ENCODE results near the gene MBIP.
"Not testable (repeated sequence)": the region's sequence is repeated elsewhere in the genome, so short reads cannot be mapped to it uniquely, and the experiment has no call there.

The MBIP gene, protein sequence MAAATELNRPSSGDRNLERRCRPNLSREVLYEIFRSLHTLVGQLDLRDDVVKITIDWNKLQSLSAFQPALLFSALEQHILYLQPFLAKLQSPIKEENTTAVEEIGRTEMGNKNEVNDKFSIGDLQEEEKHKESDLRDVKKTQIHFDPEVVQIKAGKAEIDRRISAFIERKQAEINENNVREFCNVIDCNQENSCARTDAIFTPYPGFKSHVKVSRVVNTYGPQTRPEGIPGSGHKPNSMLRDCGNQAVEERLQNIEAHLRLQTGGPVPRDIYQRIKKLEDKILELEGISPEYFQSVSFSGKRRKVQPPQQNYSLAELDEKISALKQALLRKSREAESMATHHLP

DNA sequence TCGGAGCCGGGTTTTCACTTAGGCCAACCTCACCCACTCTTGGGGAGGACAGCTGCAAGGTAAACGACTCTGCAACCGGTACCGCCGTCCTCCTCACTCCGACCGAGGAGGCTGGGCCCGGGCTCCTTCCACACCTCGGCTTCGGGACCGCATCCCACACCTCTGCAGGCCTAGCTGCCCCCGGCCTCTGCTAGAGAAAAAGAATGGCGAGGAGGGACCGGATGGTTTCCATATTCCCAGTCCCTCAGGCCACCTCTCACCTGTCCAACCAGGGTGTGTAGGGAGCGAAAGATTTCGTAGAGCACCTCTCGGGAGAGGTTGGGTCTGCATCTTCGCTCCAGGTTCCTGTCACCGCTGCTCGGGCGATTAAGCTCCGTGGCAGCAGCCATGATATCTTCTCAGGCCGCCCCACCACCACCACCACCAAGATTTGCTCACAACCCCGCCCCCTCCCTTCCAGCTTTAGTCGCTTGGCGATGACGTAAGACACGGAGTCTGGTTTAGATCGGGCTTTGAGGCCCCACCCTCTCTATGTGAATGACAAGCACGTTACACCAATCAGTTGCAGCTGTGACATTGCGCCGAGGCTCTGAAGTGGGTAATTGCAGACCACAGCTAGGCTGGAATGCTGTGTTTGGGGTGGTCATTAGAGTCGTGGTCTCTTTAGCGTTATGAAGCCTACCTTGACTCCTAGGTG is at the start of gene MBIP:
Gene MBIP, minus strand, starts transcription at position 438 of the 697 bp plus-strand sequence. Its CDS starts 49 bp downstream, at position 389.
- peak; percentile 62 to 82 (median 73) for DNase-seq

DNA sequence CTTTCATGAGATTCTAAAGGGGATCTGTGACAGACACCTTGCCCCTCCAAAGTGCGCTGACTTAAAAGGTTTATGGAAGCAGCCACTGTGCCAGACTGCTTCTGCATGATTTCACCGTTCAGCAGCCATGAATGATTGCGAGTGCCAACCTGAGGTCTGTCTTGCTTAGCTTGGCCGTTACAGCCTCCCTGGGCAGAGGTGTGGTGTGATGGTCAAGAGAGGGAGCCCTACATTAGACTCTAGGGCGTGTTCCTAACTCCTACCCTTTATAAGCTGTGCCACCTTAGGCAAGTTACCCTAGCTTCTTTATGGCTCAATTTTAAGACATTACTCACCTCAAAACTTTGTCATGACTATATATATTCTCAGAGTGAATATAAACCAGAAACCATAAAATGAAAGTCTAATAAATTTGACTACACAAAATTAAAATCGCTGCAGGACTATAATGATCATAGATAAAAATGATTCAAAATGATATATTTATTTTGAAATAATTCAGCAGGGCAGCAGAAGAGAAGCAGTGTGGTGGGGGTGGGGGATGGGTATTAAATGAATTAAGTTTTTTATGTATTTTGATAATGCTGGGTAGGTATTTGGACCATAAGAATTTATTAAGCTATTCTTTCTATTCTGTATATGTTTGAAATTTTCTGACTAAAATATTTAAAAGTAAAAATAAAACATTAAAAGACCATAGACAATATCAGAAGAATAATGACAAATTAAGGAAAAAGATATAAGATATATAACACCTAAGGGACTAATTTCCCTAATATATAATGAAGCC is 47.7 kb upstream of the MBIP start:
- no peak for DNase-seq

DNA sequence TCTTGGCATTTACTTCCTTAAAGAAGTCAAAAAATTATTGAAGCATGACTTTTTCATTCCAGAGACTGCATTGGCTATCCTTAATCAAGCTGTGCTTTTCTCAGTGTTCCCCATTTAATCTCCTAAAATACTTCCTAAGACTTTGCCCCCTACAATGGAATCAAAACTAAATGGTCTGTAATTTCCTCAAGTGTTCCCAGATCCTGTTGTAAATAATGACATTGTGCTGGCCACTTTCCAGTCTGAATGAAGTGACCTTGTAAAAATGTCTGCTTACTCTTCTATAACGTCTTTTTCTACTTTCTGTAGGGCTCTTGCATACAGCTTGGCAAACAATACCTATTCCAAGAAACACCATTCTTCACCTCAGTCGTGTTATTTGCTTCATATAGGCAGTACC is 45.3 kb upstream of the MBIP start:
- DNase-seq = no peak

DNA sequence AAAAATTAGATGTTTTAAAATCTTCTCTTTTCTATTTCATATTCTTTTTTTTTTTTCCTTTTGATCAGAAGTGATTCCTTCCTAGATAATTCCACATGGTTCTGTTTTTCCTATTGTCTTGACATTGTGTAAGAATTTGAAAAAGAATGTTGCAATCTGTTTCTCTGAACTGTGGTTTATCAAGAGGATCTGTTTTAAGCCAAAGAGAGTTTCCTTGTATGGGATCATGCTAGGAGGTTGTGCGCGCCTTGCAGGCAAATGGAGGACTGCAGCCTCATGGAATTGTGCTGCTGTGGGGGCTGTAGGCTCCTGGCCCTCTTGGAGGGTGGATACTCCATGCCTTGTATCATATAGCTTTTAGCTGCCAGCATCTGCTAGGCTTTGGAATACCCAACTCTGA is 43.3 kb upstream of the MBIP start:
- no peak for DNase-seq

DNA sequence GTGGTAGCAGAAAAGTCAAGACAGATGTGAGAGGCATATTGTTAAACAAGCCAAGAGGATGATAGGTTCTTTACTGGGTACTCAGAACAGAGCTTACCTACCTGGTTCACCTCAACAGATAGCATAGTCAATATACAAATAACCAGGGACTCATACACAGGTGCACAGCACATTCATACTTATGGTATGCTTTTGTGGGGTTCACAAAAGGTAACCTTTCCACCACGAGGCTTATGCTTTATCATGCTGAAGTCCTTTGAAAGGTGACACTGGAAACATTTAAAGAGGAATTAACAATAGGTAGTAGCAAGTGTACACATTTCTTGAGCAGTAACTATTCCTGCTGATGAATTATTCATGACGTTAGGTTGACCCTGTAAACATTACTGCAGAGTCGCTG is 42.2 kb upstream of the MBIP start:
- no peak for DNase-seq

DNA sequence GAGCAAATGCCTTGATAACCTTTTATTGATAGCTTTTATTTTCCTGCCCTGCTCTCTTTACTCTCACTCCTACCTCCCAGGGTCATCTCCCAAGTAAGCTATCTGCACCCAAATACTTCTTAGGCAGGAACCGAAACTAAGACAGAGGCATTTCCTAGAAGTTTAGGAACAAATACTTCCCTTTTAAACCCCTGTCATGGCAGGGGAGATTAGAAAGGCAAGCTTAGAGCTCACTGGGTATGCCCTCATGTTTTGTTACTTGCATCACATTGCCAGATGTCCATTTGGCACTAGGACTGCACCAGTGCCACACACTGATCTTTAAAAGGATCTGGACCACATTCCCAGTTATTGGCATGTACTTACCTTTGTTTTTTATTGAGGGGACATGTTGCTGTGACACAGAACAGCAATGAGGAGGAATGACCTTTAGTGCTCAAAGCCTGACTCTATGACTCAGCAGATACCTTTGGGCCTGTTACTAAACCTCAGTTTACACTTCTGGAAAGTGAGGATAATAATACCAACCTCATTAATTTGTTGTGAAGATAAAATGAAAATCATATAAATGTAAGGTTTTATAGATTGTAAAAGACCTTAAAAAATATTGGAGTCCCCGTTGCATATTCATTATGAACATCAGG is 40.9 kb upstream of the MBIP start:
- DNase-seq = no peak

DNA sequence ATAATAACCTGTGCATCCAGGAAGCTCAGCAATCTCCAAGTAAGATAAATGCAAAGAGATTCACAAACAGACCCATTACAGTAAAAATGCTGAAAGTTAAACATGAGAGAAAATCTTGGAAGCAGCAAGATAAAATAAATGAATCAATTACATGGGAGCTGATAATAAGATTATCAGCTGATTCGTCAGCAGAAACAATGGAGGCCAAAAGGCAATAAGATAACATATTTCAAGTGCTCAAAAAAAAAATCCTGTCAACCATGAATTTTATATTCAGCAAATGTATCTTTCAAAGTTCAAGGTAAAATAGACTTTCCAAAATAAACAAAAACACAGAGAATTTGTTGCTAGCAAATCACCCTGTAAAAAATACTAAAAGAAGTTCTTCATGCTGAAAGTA is 36.4 kb upstream of the MBIP start:
- no peak for DNase-seq

DNA sequence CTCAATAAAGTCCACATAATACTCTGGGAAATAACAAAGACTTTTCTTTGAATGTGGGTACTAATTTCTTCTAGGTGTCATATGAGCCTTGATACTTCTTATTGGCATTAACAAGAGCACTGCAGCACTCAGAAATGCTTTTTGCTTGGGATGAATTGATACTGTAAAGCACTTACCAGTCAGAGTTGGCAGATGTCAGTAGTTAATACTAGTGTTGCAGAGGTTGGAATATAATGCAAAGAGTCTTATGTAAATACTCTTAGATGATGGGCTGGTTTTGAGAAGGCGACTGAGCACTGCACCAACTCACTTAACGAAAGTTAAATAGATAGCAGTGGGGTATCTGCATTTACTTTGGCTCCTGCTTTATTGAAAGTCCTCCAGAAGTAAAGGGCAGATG is 25.6 kb upstream of the MBIP start:
- DNase-seq = no peak

DNA sequence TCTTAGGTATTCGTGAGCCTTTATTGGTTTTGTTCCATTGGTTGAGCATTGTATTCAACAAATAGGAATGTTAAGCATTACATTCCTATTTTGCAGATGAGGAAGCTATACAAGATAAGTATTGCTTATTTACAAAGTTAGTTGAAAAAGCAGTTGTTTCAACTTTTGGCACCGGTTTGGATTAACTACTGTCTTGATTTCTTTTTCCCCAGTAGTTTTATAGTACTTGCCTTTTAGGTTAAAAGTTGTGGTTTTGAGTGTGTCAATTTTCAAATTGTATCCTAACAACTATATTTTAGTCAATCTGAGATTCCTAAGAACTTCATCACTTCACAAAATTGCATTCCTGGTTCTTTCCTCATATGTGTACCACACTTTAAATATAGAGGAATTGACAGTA is 23.8 kb upstream of the MBIP start:
- DNase-seq = no peak

DNA sequence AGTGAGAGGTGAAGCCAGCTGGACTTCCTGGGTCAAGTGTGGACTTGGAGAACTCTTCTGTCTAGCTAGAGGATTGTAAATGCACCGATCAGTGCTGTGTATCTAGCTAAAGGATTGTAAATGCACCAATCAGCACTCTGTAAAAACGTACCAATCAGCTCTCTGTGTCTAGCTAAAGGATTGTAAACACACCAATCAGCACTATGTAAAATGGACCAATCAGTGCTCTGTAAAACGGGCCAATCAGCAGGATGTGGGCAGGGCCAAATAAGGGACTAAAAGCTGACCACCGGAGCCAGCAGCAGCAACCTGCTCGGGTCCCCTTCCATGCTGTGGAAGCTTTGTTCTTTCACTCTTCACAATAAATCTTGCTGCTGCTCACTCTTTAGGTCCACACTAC is 21.4 kb upstream of the MBIP start:
- not testable (repeated sequence) for DNase-seq

DNA sequence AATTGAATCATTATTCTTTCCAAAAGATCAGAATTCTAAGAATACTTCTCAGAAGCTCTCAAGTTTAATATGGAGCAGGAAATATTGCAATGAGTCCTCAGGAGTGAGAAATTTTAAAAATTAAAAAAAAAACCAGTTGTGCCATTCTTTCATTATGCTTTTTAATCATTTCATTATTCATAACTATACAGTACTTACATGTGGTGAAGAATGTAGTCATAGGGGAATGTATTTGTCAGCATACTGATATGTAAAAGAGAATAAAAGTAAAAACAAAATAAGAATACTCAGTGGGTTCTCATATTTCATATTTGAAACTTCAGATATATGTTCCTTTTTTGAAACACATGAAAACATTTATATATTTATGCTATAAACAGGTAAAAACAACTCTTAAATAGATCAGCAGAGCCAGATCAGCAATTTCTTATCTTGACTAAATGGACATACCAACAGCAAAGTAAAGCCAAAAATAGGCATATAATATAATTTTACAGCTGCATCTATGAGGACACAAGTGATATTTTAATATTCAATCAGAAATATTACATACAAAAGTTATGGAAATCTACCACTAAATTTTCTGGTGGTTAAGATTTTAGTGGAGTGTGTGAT is 19.9 kb upstream of the MBIP start:
- DNase-seq = no peak

DNA sequence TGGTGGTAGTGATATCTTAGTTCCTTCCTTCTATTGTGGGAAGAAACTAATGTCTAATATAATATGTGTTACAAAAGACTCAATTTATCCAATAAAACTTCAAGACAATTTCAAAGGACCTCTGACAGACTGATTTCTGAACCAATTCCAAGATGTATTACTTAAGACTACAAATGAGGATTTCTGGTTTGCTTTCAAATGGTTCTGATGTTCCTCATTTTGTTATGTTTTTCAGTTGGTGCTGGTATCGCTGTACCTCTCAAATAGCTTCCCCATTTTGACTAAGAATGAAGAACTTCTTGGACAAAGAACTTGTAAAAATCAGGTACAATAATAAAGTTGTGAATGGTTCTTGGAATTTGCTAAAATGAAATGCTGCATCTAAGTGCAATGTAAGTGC is 19.4 kb upstream of the MBIP start:
- no peak for DNase-seq

DNA sequence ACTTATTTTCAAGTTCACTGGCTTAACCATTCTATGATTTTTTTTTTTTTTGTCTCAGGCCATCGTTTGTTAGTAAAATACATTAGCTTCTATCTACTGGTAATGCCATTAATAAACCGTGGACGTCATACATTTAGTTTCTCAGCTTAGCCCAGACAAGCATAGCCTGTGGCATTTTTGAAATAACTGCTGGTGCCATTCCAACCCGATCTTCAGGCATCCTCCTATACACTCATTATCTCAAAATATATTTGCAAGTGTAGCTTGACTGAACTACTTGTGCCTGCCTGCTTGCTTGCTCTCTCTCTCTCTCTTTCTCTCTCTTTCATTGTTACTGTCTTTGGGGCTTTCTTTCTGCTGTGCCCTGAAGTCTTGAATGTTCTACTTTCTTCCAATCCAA is 12.7 kb upstream of the MBIP start:
- DNase-seq = no peak

DNA sequence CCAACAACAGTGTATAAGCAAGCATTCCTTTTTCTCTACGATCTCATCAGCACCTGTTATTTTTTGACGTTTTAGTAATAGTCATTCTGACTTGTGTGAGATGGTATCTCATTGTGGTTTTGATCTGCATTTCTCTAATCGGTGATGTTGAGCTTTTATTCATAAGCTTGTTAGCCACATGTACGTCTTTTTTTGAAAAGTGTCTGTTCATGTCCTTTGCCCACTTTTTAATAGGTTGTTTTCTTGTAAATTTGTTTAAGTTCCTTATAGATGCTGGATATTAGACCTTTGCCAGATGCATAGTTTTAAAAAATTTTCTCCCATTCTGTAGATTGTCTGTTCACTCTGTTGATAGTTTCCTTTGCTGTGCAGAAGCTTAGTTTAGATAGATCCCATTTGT is 7.1 kb upstream of the MBIP start:
- DNase-seq = not testable (repeated sequence)

DNA sequence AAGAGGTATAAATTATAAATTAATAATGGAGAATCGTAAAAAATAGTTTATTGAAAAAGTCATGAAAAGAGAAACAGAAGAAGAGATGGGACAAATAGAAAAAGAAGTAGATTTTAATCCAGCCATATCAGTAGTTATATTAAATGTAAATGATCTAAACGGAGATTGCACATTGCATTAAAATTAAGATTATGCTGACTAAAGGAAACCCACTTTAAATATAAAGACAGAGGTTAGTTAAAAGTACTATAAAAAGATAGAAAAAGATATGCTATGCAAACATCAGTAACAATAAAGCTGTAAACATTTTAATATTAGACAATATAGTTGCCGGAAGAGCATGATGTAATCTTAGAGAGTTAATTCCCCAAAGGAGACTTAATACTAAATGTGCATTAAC is 5.4 kb upstream of the MBIP start:
- DNase-seq = no peak

DNA sequence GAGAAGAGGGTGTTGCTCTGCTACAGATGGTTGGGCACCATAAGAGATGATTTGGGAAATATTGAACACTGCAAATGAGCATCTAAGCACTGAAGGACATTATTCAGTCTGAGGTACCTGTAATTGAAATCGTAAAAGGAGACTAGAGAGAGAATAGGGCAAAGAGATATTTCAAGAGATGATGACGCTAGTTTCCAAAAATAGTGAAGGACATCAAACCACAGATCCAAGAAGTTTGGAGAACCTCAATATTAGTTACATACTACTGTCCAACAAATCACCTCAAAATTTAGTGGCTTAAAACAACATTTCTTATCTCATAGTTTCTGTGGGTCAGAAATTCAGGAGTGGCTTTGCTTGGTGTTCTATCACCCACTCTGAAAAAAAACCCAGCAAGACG is 4.5 kb upstream of the MBIP start:
- DNase-seq = no peak

DNA sequence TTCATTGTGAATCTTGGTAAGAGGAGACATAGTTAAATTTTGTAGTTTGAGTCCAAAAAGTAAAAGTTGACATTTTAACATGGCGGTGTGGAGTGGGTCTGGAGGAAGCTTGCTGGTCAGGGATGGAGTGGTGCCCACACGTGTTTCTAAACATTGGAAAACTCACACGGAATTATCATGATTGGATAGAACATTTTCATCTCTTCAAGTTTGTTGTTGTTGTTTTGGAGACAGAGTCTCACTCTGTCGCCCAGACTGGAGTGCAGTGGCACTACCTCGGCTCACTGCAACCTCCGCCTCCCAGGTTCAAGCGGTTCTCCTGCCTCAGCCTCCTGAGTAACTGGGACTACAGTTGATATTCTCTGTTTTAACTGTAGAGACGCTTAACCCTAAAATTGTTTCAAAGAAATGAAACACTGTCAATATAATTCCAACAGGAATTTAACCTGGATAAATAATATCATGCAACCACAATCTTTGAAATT is 502 bp upstream of the MBIP start:
- DNase-seq = no peak

DNA sequence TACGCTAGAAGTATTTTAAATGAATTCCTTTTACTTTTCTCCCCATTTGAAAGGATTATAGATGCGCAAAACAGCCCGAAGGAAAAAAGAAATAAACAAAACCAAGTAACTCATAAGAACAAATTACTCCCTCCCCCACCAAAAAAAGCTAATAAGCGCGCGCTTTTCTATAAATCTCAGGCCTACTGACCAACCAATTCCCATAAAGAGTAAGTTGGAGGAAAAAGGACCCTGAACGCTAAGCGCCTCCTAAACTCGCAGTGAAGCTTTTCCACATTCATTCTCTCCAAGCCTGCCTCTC is 588 bp downstream of the MBIP start:
- DNase-seq = no peak

DNA sequence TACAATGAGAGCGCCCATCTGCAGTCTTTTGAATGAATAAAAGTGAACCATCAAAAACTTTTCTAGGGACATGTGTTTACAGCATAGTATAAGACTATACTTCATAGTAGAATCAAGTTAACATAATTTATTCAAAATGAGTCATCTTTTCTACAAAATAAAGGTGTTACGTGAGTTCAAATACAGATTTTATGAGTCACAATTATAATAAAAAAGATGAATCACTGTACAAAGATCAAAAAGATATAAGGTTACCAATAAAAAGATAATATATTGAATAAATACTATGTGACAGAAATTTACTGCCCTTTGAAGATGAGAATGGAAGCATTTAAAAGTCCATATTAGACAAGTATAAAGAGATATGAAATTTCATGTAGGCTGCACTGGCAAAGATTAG is 2.8 kb downstream of the MBIP start:
- DNase-seq = no peak

DNA sequence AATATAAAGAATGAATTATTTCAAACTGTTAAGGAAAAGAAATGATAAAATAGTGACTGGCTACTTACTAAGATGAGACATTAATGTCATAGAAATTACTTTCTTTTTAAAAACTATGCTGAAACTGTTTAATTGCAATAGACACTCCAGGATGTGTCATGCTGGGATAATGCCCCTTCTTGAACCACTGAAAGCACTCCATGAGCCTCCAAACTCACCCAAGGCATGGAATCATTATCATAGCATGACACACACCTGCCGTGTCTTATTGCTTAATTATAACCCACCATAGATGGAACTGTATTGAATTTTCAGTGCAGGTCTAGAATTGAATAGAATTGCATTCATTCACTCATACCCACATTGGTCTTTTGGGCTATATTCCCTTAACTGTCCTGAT is 4.3 kb downstream of the MBIP start:
- no peak for DNase-seq

DNA sequence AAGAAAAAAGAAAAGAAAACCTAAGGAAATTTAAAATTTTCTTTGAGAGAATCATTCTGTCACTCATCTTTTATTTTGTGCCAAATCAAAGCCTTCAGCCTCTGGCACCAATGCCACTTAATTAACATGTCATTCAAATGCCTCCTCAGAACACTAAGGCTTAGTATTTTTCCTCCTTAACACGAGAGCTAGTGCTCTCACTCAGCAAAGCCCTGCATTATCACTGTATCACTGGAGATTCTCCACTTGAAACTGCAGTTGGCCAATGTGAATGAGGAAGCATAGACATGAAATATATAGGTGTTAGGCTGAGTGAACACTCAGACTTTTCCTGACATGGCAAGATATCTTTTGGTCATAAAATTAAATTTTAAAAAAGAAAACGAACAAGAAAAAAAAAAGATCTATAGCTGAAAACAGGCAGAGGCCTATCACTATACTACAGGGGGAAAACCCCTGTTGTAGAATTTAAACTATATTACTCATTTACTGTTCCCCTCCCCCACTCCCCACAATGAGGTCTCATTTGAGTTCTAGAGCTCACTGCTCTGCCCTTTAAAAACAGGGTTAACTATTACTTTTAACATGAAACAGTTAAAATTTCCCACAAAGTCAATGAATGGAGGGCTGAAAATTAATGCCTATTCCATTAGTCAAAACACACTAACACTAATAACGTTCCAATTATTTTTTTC is 5.1 kb downstream of the MBIP start:
- no peak for DNase-seq

DNA sequence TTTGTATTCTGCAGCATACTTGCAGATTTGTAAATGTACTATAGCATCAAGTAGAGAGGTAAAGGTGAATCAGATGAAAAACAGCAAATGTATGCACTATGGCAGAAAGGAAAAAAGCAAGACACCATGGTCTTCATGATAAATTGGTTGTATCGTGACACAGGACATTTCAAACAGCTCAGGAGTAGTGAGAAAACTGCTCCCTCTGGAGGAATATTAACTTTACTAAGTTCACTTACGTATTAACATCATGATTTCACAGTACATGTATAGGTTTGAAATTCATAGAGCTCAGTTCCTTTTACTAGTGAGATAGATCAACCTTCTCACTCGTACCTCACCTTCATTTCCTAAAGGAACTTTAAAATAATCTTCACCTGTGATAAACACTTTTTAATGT is 6.5 kb downstream of the MBIP start:
- no peak for DNase-seq
